ENCODE results near the gene PRR30. TPM values are rescaled to one million over a fixed set of nuclear protein-coding genes. Genes with fewer than 3 reads are reported as not detected.

The PRR30 gene
- total RNA-seq (2022) (not detected in 2 replicates), Bru-seq, nascent RNA (not detected), BruChase-seq, experiment 1, labeled RNA remaining after a 2-hour chase (not detected), BruChase-seq, experiment 2, labeled RNA remaining after a 6-hour chase (not detected)
- long read RNA-seq, result 0 reads

DNA sequence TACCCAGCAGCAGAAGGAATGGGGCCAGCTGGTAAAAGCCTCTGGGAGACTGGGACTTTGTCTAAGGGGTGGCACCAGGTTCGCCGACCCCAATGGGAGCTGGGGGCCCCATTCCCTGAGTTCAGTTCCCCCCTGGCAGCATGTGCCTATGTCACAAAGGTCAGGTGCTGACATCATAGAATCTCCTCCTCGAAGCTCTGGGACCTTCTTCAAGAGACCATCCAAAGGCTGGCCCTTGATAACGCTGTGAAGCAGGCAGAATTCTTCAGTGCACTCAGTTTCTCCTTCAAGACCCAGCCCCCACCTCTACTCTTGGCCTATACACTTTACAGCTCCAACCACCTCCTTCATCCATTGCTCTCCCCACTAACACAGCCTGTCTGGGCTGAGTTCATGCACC is at the start of gene PRR30:
Gene PRR30, minus strand, starts transcription at position 101 of the 400 bp plus-strand sequence. CDS start 1,081 bp downstream, outside the sequence.
- no peak within 1 kb of the TSS for H3K4me3 Mint-ChIP-seq (ENCODE audit: unreplicated experiment)

DNA sequence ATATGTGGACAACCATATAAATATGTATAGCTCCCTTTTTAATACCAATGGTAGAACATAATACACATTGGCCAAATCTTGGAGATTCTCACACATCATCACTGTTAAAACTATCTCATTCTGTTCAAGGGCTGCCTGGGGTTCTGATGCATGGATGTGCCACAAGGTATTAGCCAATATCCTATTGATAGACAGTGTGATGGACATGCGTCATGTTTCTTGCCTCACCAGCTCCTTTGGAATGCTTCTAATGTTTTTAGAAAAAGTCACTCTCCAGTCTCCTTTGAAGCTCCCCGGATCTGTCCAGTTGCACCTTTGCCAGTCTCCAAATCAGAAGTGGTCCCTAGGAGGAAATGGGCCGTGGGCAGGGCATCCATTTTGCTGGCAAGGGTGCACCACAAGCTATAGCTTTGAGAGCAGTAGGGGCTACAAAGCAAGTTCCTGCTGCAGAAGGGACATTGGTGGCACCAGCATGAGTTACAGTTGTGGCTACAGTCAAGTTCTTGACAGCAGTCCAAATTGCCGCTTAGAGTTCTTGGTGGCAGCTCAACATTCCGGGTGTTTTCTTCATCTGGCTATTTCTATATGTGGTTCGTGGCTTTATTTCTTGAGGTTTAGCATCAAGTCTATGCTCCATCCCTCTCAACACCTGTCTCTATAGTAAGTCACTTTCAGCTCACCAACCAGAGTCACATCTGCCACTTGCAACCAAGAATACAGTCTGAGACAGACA is 47.6 kb upstream of the PRR30 start:
- Mint-ChIP-seq H3K27ac (ENCODE audit: unreplicated experiment) (no peak overlapping the region), H3K4me3 (ENCODE audit: unreplicated experiment) (no peak overlapping the region), H3K4me1 (ENCODE audit: low read depth, unreplicated experiment) (no peaks in the 10 kb centered on the region), H3K27me3 (ENCODE audit: insufficient read depth, unreplicated experiment) (no peaks in the 10 kb centered on the region), H3K36me3 (ENCODE audit: insufficient read depth, unreplicated experiment) (no peaks in the 10 kb centered on the region), H3K9me3 (ENCODE audit: unreplicated experiment) (no peaks in the 10 kb centered on the region)
- ChIA-PET CTCF (interaction anchor here (0.5 to 1.1 kb wide), 3 partner anchors 28 to 91 kb away, joined by 3 to 5 read pairs (median 3); no protein-coding TSS in a partner anchor), POLR2A (no interaction called here)
- Histone ChIP-seq H3K36me3 (ENCODE audit: control insufficient read depth, insufficient read depth, low read length) (no peaks in the 10 kb centered on the region), H3K4me1 (no peaks in the 10 kb centered on the region), H3K9me3 (no peaks in the 10 kb centered on the region), H3K27me3 (replicated peaks; ENCODE audit: control insufficient read depth, insufficient read depth, low read length) (no peaks in the 10 kb centered on the region), H3K4me3 (ENCODE audit: low read depth, low read length) (no peak overlapping the region)
- DNase-seq, result no peak
- BruUV-seq (replicated peaks), result no TSS peak
- intact Hi-C loops (cut with micrococcal nuclease; ENCODE audit: unreplicated experiment), result no loop called here
- no peak for TF ChIP-seq CTCF (IDR thresholded peaks at IDR 0.05; ENCODE audit: insufficient read depth in 1 of 2, low read depth in 1 of 2, low read length in 1 of 2, severe bottlenecking in 1 of 2, unreplicated experiment in 1 of 2)

More for the DNA sequence above, at the start of gene PRR30:
- H3K36me3 Mint-ChIP-seq (ENCODE audit: insufficient read depth, unreplicated experiment), result peaks cover 18% of the 10 kb centered on the region
- intact Hi-C loops (cut with micrococcal nuclease; ENCODE audit: unreplicated experiment), result no loop called here
- no peaks in the 10 kb centered on the region for H3K36me3 ChIP-seq (ENCODE audit: control insufficient read depth, insufficient read depth, low read length)
- H3K9me3 ChIP-seq, result no peaks in the 10 kb centered on the region
- no peaks in the 10 kb centered on the region for H3K9me3 Mint-ChIP-seq (ENCODE audit: unreplicated experiment)
- no TSS peak for BruUV-seq (replicated peaks)
- no peaks in the 10 kb centered on the region for H3K4me1 Mint-ChIP-seq (ENCODE audit: low read depth, unreplicated experiment)
- ChIA-PET CTCF (no interaction called here), POLR2A (no interaction called here)
- no peak for TF ChIP-seq CTCF (IDR thresholded peaks at IDR 0.05; ENCODE audit: insufficient read depth in 1 of 2, low read depth in 1 of 2, low read length in 1 of 2, severe bottlenecking in 1 of 2, unreplicated experiment in 1 of 2)
- H3K27me3 ChIP-seq (replicated peaks; ENCODE audit: control insufficient read depth, insufficient read depth, low read length), result no peaks in the 10 kb centered on the region
- H3K27ac Mint-ChIP-seq (ENCODE audit: unreplicated experiment), result no peak within 1 kb of the TSS
- H3K4me1 ChIP-seq, result no peaks in the 10 kb centered on the region
- DNase-seq, result no peak
- no peak within 1 kb of the TSS for H3K4me3 ChIP-seq (ENCODE audit: low read depth, low read length)
- H3K27me3 Mint-ChIP-seq (ENCODE audit: insufficient read depth, unreplicated experiment), result peaks cover 3% of the 10 kb centered on the region

DNA sequence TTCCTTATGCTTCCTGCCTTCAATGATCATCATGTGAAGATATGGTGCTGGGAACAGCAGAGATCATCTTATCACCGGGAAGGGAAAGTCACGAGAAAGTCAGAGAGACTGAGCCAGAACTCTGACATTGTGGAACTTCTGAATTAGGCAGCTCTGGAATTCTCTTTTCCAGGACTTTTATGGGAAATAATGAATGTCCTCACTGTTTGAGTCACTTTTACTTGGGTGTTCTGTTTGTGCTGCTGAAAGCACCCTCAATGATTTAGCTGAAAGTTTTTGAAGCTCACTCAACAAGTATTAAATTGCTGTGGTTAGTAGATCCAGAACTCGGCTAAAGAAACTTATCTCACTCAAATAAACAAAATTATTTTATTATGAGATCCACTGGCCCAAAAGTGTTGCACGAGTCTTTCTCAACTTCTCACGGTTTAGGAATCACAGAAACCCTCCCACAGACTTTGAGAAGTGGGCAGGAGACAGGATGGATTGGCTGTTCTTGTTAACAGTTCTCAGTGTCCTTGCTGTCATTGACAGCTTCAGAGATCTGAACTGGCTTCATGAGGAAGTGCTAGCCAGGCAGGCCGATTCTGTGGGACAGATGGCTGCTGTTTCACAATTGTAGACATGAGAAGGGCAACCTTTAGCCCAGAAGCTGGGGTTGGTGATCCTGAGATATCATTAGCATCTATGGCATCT is 46.3 kb upstream of the PRR30 start:
- Histone ChIP-seq H3K4me3 (ENCODE audit: low read depth, low read length) (no peak overlapping the region), H3K36me3 (ENCODE audit: control insufficient read depth, insufficient read depth, low read length) (no peaks in the 10 kb centered on the region), H3K27me3 (replicated peaks; ENCODE audit: control insufficient read depth, insufficient read depth, low read length) (no peaks in the 10 kb centered on the region), H3K4me1 (peaks cover 5% of the 10 kb centered on the region), H3K9me3 (no peaks in the 10 kb centered on the region)
- intact Hi-C loops (cut with micrococcal nuclease; ENCODE audit: unreplicated experiment), result no loop called here
- Mint-ChIP-seq H3K4me3 (ENCODE audit: unreplicated experiment) (no peak overlapping the region), H3K27me3 (ENCODE audit: insufficient read depth, unreplicated experiment) (no peaks in the 10 kb centered on the region), H3K9me3 (ENCODE audit: unreplicated experiment) (no peaks in the 10 kb centered on the region), H3K27ac (ENCODE audit: unreplicated experiment) (no peak overlapping the region), H3K36me3 (ENCODE audit: insufficient read depth, unreplicated experiment) (no peaks in the 10 kb centered on the region), H3K4me1 (ENCODE audit: low read depth, unreplicated experiment) (peaks cover 8% of the 10 kb centered on the region)
- no peak for DNase-seq
- ChIA-PET POLR2A (no interaction called here), CTCF (interaction anchor here (1.1 kb wide), 1 partner anchor 89 kb away, joined by 3 read pairs; no protein-coding TSS in a partner anchor)
- BruUV-seq (replicated peaks), result no TSS peak
- TF ChIP-seq CTCF (IDR thresholded peaks at IDR 0.05; ENCODE audit: insufficient read depth in 1 of 2, low read depth in 1 of 2, low read length in 1 of 2, severe bottlenecking in 1 of 2, unreplicated experiment in 1 of 2), result no peak
